K562 (cell line): ENCODE results near the gene SETDB2. TPM values are rescaled to one million over a fixed set of nuclear protein-coding genes. Genes with fewer than 3 reads are reported as not detected.

ENCODE experiments used
- ASH1L ChIP-seq: fragments of 450-650 bp; IDR thresholded peaks from 2 replicates; pipeline ENCODE4 v1.6.1; 2018; ENCODE audit warnings: borderline replicate concordance, mild to moderate bottlenecking, low read depth; ENCODE audit not compliant: partially characterized antibody
- BRCA1 ChIP-seq, 2 experiments: fragments of 450-650 bp in 1 of 2; sonication (generic) in 1 of 2; formaldehyde crosslinking in 1 of 2; IDR thresholded peaks; 2 replicates each; pipeline versions ENCODE4 v1.5.0 to v1.6.1; 2017 to 2020; ENCODE audit warnings: mild to moderate bottlenecking in 1 of 2, missing genetic modification reagents in 1 of 2
- CTBP1 ChIP-seq: fragments of 450-650 bp; IDR thresholded peaks from 2 replicates; pipeline ENCODE4 v1.6.1; 2016; ENCODE audit warnings: borderline replicate concordance
- GABPB1 ChIP-seq: sonication (generic); formaldehyde crosslinking; IDR thresholded peaks from 2 replicates; pipeline ENCODE4 v1.8.0; 2022; ENCODE audit warnings: mild to moderate bottlenecking, missing genetic modification reagents
- ILF3 ChIP-seq: fragments of 450-650 bp; IDR thresholded peaks from 2 replicates; pipeline ENCODE4 v1.6.1; 2018; ENCODE audit warnings: antibody characterized with exemption, mild to moderate bottlenecking, moderate library complexity, borderline replicate concordance
- JUNB ChIP-seq: fragments of 450-650 bp; formaldehyde crosslinking; conservative IDR thresholded peaks from 2 replicates; pipeline ENCODE4 v1.4.0; 2020; ENCODE audit warnings: mild to moderate bottlenecking
- LARP7 ChIP-seq: fragments of 450-650 bp; IDR thresholded peaks from 2 replicates; pipeline ENCODE4 v1.6.1; 2016
- MTF1 ChIP-seq: fragments of 250-450 bp; sonication (Bioruptor Pico); IDR thresholded peaks from 2 replicates; pipeline ENCODE4 v1.9.0; 2021; ENCODE audit warnings: moderate library complexity, mild to moderate bottlenecking, inconsistent platforms, borderline replicate concordance
- PBX2 ChIP-seq, 2 experiments: IDR thresholded peaks in 1 of 2; conservative IDR thresholded peaks in 1 of 2; 2 replicates each; pipeline ENCODE4 v1.6.1; 2016; ENCODE audit warnings: low read depth in 2 of 2, mild to moderate bottlenecking in 1 of 2, missing compliant biosample characterization in 1 of 2, missing genetic modification characterization in 1 of 2, moderate library complexity in 1 of 2
- PML ChIP-seq: IDR thresholded peaks from 2 replicates; pipeline ENCODE4 v1.6.1; 2012; ENCODE audit warnings: low read length, inconsistent platforms
- SPI1 ChIP-seq: IDR thresholded peaks from 2 replicates; pipeline ENCODE4 v1.6.1; 2011; ENCODE audit warnings: low read depth, low read length, control low read depth, borderline replicate concordance
- TEAD2 ChIP-seq: fragments of 450-650 bp; IDR thresholded peaks from 2 replicates; pipeline ENCODE4 v1.6.1; 2016; ENCODE audit warnings: missing genetic modification characterization, control low read depth, missing compliant biosample characterization
- ZFX ChIP-seq: sonication (generic); formaldehyde crosslinking; IDR thresholded peaks from 2 replicates; pipeline ENCODE4 v1.8.0; 2022; ENCODE audit warnings: mild to moderate bottlenecking, missing genetic modification reagents, moderate library complexity
- ZNF184 ChIP-seq: sonication (generic); formaldehyde crosslinking; IDR thresholded peaks from 2 replicates; pipeline ENCODE4 v1.5.0; 2020; ENCODE audit warnings: missing genetic modification reagents
- ZNF316 ChIP-seq: fragments of 450-650 bp; IDR thresholded peaks from 2 replicates; pipeline ENCODE4 v1.6.1; 2016
- ZNF384 ChIP-seq: IDR thresholded peaks from 2 replicates; pipeline ENCODE4 v1.6.1; 2012; ENCODE audit warnings: low read depth, low read length, improper control_type of control experiment
- ZNF445 ChIP-seq: fragments of 250-450 bp; sonication (Bioruptor Pico); IDR thresholded peaks from 2 replicates; pipeline ENCODE4 v1.4.0; 2020; ENCODE audit warnings: low read depth, mild to moderate bottlenecking, moderate library complexity
- polyA plus RNA-seq, 8 experiments: library from polyadenylated mRNA; depleted of rRNA in 4 of 8; stranded (reverse) in 5 of 8; unstranded in 3 of 8; fragments of >200 nt; fragmentation: Nextera tagmentation in 2 of 8; fragmentation: Illumina TruSeq in 1 of 8; extraction: Ambion mirVana in 2 of 8; extraction: Trizol in 1 of 8; gene quantifications; 2 replicates each; pipeline versions ENCODE4 v1.2.1 to v1.2.3, GENCODE V29; 2011 to 2014; ENCODE audit warnings: inconsistent platforms in 1 of 8, missing spikeins in 1 of 8
- total RNA-seq, 7 experiments: library from RNA; depleted of rRNA in 6 of 7; stranded (reverse); fragments of >200 nt in 6 of 7; fragmentation: Illumina TruSeq in 2 of 7; extraction: Trizol in 2 of 7; gene quantifications; 2 replicates each; pipeline versions ENCODE4 v1.2.1 to v1.2.3, GENCODE V29; 2011 to 2021; ENCODE audit warnings: low replicate concordance in 1 of 7
- TF ChIP-seq, protein P1 (sequence below): fragments of 450-650 bp; IDR thresholded peaks from 2 replicates; pipeline ENCODE4 v1.6.1; 2017; ENCODE audit warnings: mild to moderate bottlenecking, moderate library complexity
- TF ChIP-seq, protein P2 (sequence below): sonication (generic); formaldehyde crosslinking; IDR thresholded peaks from 2 replicates; pipeline ENCODE4 v1.8.0; 2022; ENCODE audit warnings: missing genetic modification reagents, mild to moderate bottlenecking, moderate library complexity, borderline replicate concordance
- TF ChIP-seq, protein P3 (sequence below): fragments of 250-450 bp; sonication (Bioruptor Pico); IDR thresholded peaks from 2 replicates; pipeline ENCODE4 v1.4.0; 2020; ENCODE audit warnings: borderline replicate concordance

Gene SETDB2
- total and polyA plus RNA-seq, 9 of the 15 experiments (the other 6 are each of a cell fraction or from before 2014, with no cell fraction given) = 1.0 to 9.0 (median 6.1) TPM

- no peak for TF ChIP-seq PBX2 (CRISPR knock-in tag; IDR thresholded peaks at IDR 0.05; ENCODE audit: low read depth)
- TF ChIP-seq PBX2 (tag; conservative IDR thresholded peaks at IDR 0.05; ENCODE audit: low read depth) = no peak
- TF ChIP-seq TEAD2 (tag) = no peak
- no peak for TF ChIP-seq ASH1L
- no peak for TF ChIP-seq ZNF445 (CRISPR knock-in tag)
- TF ChIP-seq GABPB1 (CRISPR knock-in tag) = no peak; the same call in 1 of the 2 replicates
- no peak for TF ChIP-seq MTF1 (CRISPR knock-in tag)
- no peak for TF ChIP-seq PML
- no peak for TF ChIP-seq LARP7
- no peak for TF ChIP-seq ZNF184 (CRISPR knock-in tag)
- TF ChIP-seq, protein P1, sequence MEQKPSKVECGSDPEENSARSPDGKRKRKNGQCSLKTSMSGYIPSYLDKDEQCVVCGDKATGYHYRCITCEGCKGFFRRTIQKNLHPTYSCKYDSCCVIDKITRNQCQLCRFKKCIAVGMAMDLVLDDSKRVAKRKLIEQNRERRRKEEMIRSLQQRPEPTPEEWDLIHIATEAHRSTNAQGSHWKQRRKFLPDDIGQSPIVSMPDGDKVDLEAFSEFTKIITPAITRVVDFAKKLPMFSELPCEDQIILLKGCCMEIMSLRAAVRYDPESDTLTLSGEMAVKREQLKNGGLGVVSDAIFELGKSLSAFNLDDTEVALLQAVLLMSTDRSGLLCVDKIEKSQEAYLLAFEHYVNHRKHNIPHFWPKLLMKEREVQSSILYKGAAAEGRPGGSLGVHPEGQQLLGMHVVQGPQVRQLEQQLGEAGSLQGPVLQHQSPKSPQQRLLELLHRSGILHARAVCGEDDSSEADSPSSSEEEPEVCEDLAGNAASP = no peak
- TF ChIP-seq ZNF316 = no peak
- TF ChIP-seq CTBP1 = no peak
- no peak for TF ChIP-seq JUNB (CRISPR knock-in tag)
- TF ChIP-seq SPI1 = no peak
- TF ChIP-seq, protein P2, sequence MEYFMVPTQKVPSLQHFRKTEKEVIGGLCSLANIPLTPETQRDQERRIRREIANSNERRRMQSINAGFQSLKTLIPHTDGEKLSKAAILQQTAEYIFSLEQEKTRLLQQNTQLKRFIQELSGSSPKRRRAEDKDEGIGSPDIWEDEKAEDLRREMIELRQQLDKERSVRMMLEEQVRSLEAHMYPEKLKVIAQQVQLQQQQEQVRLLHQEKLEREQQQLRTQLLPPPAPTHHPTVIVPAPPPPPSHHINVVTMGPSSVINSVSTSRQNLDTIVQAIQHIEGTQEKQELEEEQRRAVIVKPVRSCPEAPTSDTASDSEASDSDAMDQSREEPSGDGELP (CRISPR knock-in tag) = peak; percentile 61; the same call in 1 of the 2 replicates
- TF ChIP-seq, protein P3, sequence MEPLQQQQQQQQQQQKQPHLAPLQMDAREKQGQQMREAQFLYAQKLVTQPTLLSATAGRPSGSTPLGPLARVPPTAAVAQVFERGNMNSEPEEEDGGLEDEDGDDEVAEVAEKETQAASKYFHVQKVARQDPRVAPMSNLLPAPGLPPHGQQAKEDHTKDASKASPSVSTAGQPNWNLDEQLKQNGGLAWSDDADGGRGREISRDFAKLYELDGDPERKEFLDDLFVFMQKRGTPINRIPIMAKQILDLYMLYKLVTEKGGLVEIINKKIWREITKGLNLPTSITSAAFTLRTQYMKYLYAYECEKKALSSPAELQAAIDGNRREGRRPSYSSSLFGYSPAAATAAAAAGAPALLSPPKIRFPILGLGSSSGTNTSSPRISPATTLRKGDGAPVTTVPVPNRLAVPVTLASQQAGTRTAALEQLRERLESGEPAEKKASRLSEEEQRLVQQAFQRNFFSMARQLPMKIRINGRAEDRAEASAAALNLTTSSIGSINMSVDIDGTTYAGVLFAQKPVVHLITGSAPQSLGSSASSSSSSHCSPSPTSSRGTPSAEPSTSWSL (CRISPR knock-in tag) = no peak
- no peak for TF ChIP-seq BRCA1 (IDR thresholded peaks at IDR 0.05)
- no peak for TF ChIP-seq BRCA1 (CRISPR knock-in tag; IDR thresholded peaks at IDR 0.05)
- no peak for TF ChIP-seq ZNF384
- TF ChIP-seq ILF3 = no peak
- peak; percentile 59 for TF ChIP-seq ZFX
These were observed 52.0 kb downstream of the SETDB2 start, which contains the start of gene PHF11 (continued) for GRCh38 chr13:49495783-49496762.
